ENCODE results near the gene MEGF11.

MEGF11 gene

DNA sequence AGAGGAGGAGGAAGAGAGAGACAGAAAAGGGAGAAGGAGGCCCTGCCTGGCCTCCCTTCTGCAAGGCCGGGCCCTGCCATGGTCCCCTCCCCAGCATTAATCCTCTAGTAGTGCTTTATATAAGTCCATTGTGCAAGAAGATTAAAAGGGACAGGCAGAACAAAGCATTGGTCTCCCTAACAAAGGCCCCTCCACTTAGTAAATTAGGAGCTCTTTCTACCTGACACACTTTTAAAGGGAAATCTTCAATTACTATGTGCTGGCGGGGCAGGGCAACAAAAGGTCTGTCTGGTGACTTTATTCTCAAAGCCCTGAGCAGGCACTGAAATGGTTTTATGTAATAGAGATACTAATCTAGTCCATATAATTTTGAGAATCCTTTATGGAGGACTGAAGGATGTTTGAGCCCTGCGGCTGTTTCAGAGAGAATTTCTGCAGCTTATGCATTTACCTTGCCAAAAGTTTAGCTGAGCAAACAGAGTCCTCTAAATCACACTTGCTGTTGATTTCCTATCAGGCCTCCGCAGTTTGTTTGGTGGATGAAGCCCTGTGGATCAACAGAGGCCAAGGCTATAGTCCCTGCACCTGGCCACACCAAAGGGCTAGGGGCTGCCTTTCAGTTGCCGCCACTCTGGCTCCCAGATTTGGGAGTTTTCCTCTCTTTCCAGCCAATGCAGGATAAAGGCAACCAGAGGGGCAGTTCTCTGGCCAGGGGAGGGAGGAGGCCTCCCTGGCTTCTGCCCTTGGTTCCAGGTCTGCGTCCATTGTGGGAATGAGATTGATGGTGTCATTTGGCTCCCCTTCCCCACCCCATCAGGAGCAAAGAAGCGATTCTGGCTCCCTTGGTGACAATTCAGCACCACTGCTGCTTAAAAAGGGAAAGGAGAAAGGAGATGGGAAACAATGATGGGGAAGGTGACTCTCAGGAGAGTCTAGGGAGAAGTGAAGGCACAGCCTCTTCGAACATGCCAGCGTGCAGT, 148.0 kb downstream of the MEGF11 start:
- Histone ChIP-seq H3K36me3 (ENCODE audit: insufficient read depth, insufficient read length, low read length) (no peaks in the 10 kb centered on the region), H3K27me3 (ENCODE audit: insufficient read depth, insufficient read length) (no peaks in the 10 kb centered on the region), H3K4me1 (ENCODE audit: insufficient read depth, insufficient read length) (peaks cover 6% of the 10 kb centered on the region), H3K4me3 (ENCODE audit: insufficient read length, low read depth) (no peak overlapping the region), H3K9ac (ENCODE audit: insufficient read length, low read depth) (no peak overlapping the region), H3K9me3 (ENCODE audit: insufficient read depth, low read length) (no peaks in the 10 kb centered on the region)
- TF ChIP-seq ZNF274 (IDR thresholded peaks at IDR 0.05; ENCODE audit: low read depth, low read length) (no peak), SUZ12 (IDR thresholded peaks at IDR 0.05; ENCODE audit: extremely low read depth, insufficient read depth, insufficient read length) (no peak), YY1 (IDR thresholded peaks at IDR 0.05; ENCODE audit: insufficient read depth, insufficient read length) (no peak)
- DNase-seq (ENCODE audit: low read depth, low spot score), result no peak

DNA sequence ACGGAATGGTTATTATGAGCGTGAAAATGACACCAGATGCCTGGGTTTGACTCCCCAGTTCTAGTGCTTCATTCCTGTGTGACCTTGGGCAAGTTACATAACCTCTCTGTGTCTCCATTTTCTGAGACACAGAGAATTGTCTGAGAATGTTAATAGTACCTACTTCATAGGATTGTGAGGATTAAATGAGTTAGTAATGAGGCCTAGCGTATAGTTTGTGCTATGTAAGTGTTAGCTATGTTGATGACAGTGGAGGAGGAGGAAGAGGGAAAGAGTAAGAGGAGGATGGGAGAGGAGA, 150.3 kb downstream of the MEGF11 start:
- DNase-seq (ENCODE audit: low read depth, low spot score), result no peak
- Histone ChIP-seq H3K9ac (ENCODE audit: insufficient read length, low read depth) (no peak overlapping the region), H3K27me3 (ENCODE audit: insufficient read depth, insufficient read length) (no peaks in the 10 kb centered on the region), H3K4me3 (ENCODE audit: insufficient read length, low read depth) (no peak overlapping the region), H3K9me3 (ENCODE audit: insufficient read depth, low read length) (no peaks in the 10 kb centered on the region), H3K4me1 (ENCODE audit: insufficient read depth, insufficient read length) (peaks cover 12% of the 10 kb centered on the region), H3K36me3 (ENCODE audit: insufficient read depth, insufficient read length, low read length) (no peaks in the 10 kb centered on the region)
- TF ChIP-seq SUZ12 (IDR thresholded peaks at IDR 0.05; ENCODE audit: extremely low read depth, insufficient read depth, insufficient read length), result no peak
- TF ChIP-seq YY1 (IDR thresholded peaks at IDR 0.05; ENCODE audit: insufficient read depth, insufficient read length), result no peak
- TF ChIP-seq ZNF274 (IDR thresholded peaks at IDR 0.05; ENCODE audit: low read depth, low read length), result no peak

DNA sequence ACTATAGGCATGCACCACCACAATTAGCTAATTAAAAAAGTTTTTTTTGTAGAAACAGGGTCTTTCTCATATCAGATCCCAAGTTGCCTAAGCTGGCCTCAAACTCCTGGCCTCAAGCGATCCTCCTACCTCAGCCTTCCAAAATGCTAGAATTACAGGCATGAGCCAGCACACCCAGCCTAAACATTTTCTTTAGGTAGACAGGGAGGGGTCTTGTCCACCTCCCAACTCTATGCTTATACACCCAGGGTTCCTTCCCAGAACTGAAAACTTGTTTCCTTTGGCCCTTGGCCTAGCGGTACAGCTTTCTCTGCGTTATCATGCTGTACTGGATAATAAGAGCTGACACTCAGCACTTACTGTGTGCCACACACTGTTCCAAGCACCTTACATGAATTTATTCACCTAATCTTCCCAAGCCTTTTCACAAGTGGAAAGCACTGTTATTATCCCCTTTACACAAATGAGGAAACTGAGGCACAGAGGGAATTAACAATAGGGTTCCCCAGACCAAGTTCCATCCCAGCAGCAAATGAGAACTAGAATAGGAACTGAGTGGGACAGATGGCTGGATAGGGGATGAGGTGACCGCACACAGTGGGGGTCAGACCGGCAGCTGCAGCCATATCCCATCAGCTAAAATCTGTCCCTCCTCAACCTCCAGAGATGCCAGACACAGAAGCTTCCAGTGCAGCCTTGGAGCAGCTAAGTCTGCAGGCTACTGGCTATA, 150.8 kb downstream of the MEGF11 start:
- no peaks in the 10 kb centered on the region for H3K36me3 ChIP-seq (ENCODE audit: insufficient read depth, insufficient read length, low read length)
- TF ChIP-seq SUZ12 (IDR thresholded peaks at IDR 0.05; ENCODE audit: extremely low read depth, insufficient read depth, insufficient read length), result no peak
- no peak for TF ChIP-seq YY1 (IDR thresholded peaks at IDR 0.05; ENCODE audit: insufficient read depth, insufficient read length)
- no peak for TF ChIP-seq ZNF274 (IDR thresholded peaks at IDR 0.05; ENCODE audit: low read depth, low read length)
- H3K27me3 ChIP-seq (ENCODE audit: insufficient read depth, insufficient read length), result no peaks in the 10 kb centered on the region
- no peak overlapping the region for H3K9ac ChIP-seq (ENCODE audit: insufficient read length, low read depth)
- peaks cover 12% of the 10 kb centered on the region for H3K4me1 ChIP-seq (ENCODE audit: insufficient read depth, insufficient read length)
- H3K9me3 ChIP-seq (ENCODE audit: insufficient read depth, low read length), result no peaks in the 10 kb centered on the region
- no peak overlapping the region for H3K4me3 ChIP-seq (ENCODE audit: insufficient read length, low read depth)
- DNase-seq (ENCODE audit: low read depth, low spot score), result no peak

DNA sequence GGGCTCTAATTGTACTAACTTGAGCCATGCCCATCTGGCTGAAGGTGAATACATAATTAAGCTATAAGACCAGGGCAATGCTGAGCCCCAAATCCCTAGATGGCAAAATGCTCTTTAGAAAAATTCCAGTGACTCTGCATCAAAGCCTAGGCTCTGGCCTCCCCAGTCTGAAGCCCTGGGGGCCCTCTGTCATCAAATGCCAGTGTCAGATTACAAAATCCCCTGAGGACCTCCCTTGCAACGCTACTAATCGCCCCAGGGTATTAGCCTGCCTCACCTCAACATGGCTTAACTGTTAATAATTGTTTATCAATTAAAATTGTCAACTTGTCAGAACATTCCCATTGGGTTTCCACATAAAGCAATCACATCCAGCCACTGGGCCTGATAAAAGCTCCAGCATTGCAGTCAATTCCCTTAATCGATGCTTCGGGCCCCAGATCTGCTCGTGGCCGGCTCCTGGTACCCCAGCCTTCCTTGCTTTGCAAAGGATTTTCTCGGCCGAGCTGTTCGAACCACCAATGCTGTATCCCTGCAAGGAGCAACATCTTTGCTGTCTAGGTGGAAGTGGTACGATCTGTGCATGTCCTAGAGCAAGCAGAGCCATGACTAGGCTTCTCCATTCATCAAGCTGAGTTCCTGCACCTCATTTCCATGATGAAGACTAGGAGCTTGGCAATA, 151.7 kb downstream of the MEGF11 start:
- H3K4me1 ChIP-seq (ENCODE audit: insufficient read depth, insufficient read length), result peaks cover 12% of the 10 kb centered on the region
- DNase-seq (ENCODE audit: low read depth, low spot score), result peak; percentile 23
- no peaks in the 10 kb centered on the region for H3K36me3 ChIP-seq (ENCODE audit: insufficient read depth, insufficient read length, low read length)
- no peaks in the 10 kb centered on the region for H3K9me3 ChIP-seq (ENCODE audit: insufficient read depth, low read length)
- no peaks in the 10 kb centered on the region for H3K27me3 ChIP-seq (ENCODE audit: insufficient read depth, insufficient read length)
- no peak overlapping the region for H3K9ac ChIP-seq (ENCODE audit: insufficient read length, low read depth)
- no peak overlapping the region for H3K4me3 ChIP-seq (ENCODE audit: insufficient read length, low read depth)
- TF ChIP-seq SUZ12 (IDR thresholded peaks at IDR 0.05; ENCODE audit: extremely low read depth, insufficient read depth, insufficient read length) (no peak), YY1 (IDR thresholded peaks at IDR 0.05; ENCODE audit: insufficient read depth, insufficient read length) (no peak), ZNF274 (IDR thresholded peaks at IDR 0.05; ENCODE audit: low read depth, low read length) (no peak)

DNA sequence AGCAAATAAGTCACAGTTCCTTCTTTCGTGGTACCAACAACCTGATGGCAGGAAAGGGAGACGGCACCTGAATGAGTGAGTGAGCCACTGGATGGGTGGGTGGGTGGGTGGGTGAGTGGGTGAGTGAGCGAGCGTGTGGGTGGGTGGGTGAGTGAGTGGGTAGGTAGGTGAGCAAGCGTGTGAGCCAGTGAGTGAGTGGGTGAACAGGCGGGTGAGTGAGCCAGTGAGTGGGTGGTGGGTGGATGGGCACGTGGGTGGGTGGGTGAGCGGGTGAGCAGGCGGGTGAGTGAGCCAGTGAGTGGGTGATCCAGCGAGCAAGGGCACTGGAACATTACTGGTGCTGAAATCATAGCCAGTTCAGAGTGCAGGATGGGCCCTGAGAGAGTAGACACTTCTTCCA, 152.8 kb downstream of the MEGF11 start:
- Histone ChIP-seq H3K27me3 (ENCODE audit: insufficient read depth, insufficient read length) (no peaks in the 10 kb centered on the region), H3K36me3 (ENCODE audit: insufficient read depth, insufficient read length, low read length) (no peaks in the 10 kb centered on the region), H3K9me3 (ENCODE audit: insufficient read depth, low read length) (no peaks in the 10 kb centered on the region), H3K4me1 (ENCODE audit: insufficient read depth, insufficient read length) (peaks cover 19% of the 10 kb centered on the region), H3K9ac (ENCODE audit: insufficient read length, low read depth) (no peak overlapping the region), H3K4me3 (ENCODE audit: insufficient read length, low read depth) (no peak overlapping the region)
- DNase-seq (ENCODE audit: low read depth, low spot score), result no peak
- TF ChIP-seq SUZ12 (IDR thresholded peaks at IDR 0.05; ENCODE audit: extremely low read depth, insufficient read depth, insufficient read length) (no peak), YY1 (IDR thresholded peaks at IDR 0.05; ENCODE audit: insufficient read depth, insufficient read length) (no peak), ZNF274 (IDR thresholded peaks at IDR 0.05; ENCODE audit: low read depth, low read length) (no peak)

DNA sequence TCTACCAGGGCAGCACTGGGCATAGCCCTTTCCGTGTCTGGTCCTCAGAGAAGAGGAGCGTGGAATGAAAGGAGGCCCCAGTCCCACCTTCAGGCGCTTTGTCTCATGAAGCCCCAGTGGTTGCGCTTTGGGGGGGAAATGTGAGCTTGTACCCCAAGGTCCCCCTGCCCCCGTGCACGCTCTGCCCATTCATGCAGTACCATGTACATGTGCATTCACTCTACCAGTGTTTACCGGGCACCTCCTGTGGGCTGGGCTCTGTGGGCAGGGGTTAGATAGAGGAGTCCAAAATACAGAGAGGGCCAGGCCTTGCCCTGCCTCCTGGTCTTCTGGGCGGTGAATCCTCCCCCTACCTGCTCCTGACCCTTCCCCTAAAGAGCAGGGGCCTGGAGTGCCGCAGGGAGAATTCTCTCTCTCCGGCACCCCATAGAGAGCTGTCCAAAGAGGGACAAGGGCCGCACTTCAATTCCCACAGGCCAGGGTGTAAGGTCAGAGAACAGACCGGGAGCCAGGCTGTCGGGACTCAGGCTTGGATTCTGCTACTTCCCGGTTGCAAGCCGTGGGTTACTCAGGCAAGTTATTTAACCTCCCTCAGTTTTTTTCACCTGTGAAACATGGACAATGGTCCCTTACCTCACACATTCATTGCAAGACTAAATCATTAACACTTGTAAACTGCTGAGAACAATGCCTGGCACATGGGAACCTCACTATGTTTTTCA, 153.4 kb downstream of the MEGF11 start:
- Histone ChIP-seq H3K4me3 (ENCODE audit: insufficient read length, low read depth) (no peak overlapping the region), H3K36me3 (ENCODE audit: insufficient read depth, insufficient read length, low read length) (no peaks in the 10 kb centered on the region), H3K4me1 (ENCODE audit: insufficient read depth, insufficient read length) (peaks cover 22% of the 10 kb centered on the region), H3K27me3 (ENCODE audit: insufficient read depth, insufficient read length) (no peaks in the 10 kb centered on the region), H3K9me3 (ENCODE audit: insufficient read depth, low read length) (no peaks in the 10 kb centered on the region), H3K9ac (ENCODE audit: insufficient read length, low read depth) (peak overlapping the region; percentile 23)
- TF ChIP-seq YY1 (IDR thresholded peaks at IDR 0.05; ENCODE audit: insufficient read depth, insufficient read length) (no peak), SUZ12 (IDR thresholded peaks at IDR 0.05; ENCODE audit: extremely low read depth, insufficient read depth, insufficient read length) (no peak), ZNF274 (IDR thresholded peaks at IDR 0.05; ENCODE audit: low read depth, low read length) (no peak)
- no peak for DNase-seq (ENCODE audit: low read depth, low spot score)
